Measurements from ENCODE around the gene KANSL1. TPM values are rescaled to one million over a fixed set of nuclear protein-coding genes. Genes with fewer than 3 reads are reported as not detected.

Gene KANSL1
- total and polyA plus RNA-seq, 5 donors from 2014 or later, result 9.1 to 295 (median 11.3) TPM

DNA sequence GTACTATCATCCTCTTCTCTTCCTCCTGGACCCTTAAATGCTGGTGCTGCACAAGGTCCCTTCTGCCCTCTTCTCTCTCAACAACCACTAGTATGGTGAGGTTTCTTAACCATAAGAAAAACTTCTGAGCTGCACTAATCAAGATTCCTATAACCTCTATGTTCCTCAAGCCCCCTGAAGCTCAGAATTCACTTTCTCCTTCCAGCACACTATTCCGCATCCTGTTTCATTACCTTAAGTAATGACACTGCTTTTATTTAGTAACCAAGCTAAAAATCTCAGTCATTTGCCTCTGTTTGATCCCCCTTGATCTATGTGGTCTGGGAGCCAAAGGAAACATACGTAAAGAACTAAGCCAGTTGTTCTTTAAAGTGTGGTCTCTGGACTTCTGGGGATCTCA lies 20.1 kb downstream of the KANSL1 start:
- Histone ChIP-seq H3K36me3 (ENCODE audit: control insufficient read depth, insufficient read depth, low read length) (peaks cover 42% of the 10 kb centered on the region), H3K4me3 (ENCODE audit: low read depth, low read length) (no peak overlapping the region), H3K27ac (ENCODE audit: insufficient read depth, low read length, poor library complexity, severe bottlenecking) (peak overlapping the region; percentile 47), H3K4me1 (ENCODE audit: control insufficient read depth, insufficient read depth, low read length, poor library complexity, severe bottlenecking) (peaks cover 63% of the 10 kb centered on the region), H3K9me3 (ENCODE audit: control insufficient read depth in 2 of 2, low read length in 2 of 2) (no peaks in the 10 kb centered on the region), H3K27me3 (ENCODE audit: control insufficient read depth, insufficient read depth, low read length) (no peaks in the 10 kb centered on the region)
- H3K4me3 Mint-ChIP-seq, result peak overlapping the region in 3 of 4 donors; percentile 14 to 25 (median 15)
- DNase-seq, result no peak
- no peaks in the 10 kb centered on the region for H3K9me3 Mint-ChIP-seq
- H3K36me3 Mint-ChIP-seq, result peaks cover 34% of the 10 kb centered on the region
- ATAC-seq (ENCODE audit: low read depth in 2 of 2), result no peak
- H3K4me1 Mint-ChIP-seq, result peaks cover 43 to 96% (median 80%) of the 10 kb centered on the region in 4 donors
- no peaks in the 10 kb centered on the region for H3K27me3 Mint-ChIP-seq
- peak overlapping the region; percentile 49 to 76 (median 66) for H3K27ac Mint-ChIP-seq

DNA sequence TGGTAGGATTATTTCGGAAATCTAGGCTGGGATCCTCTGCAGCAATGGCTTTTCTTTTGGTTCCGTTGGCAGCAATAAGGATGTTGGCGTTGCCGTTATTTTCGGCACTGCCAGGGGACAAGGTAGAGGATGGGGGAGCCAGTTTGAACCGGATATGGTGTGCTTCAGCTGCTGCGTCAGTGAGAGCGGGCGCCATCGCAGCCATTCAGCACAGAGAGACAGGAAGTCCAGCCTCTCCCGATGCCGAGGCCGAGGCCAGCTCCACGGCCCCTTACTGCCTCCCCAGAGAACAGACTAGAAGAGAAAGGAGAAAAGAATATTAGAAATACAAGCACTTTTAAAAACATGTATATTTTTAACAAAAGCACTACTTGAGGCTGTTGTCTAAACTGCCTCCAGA lies 21.3 kb downstream of the KANSL1 start:
- H3K4me3 Mint-ChIP-seq, result peak overlapping the region in 3 of 4 donors; percentile 35 to 72 (median 61)
- H3K36me3 ChIP-seq (ENCODE audit: control insufficient read depth, insufficient read depth, low read length), result peaks cover 47% of the 10 kb centered on the region
- no peaks in the 10 kb centered on the region for H3K9me3 Mint-ChIP-seq
- H3K4me3 ChIP-seq (ENCODE audit: low read depth, low read length), result no peak overlapping the region
- no peaks in the 10 kb centered on the region for H3K27me3 ChIP-seq (ENCODE audit: control insufficient read depth, insufficient read depth, low read length)
- peaks cover 62% of the 10 kb centered on the region for H3K4me1 ChIP-seq (ENCODE audit: control insufficient read depth, insufficient read depth, low read length, poor library complexity, severe bottlenecking)
- H3K4me1 Mint-ChIP-seq, result peaks cover 46 to 96% (median 81%) of the 10 kb centered on the region in 4 donors
- peaks cover 35% of the 10 kb centered on the region for H3K36me3 Mint-ChIP-seq
- ATAC-seq (ENCODE audit: low read depth in 2 of 2) (peak in 1 of 2 donors; percentile 51), DNase-seq (no peak)
- no peaks in the 10 kb centered on the region for H3K27me3 Mint-ChIP-seq
- peak overlapping the region; percentile 66 to 84 (median 82) for H3K27ac Mint-ChIP-seq
- no peaks in the 10 kb centered on the region for H3K9me3 ChIP-seq (ENCODE audit: control insufficient read depth in 2 of 2, low read length in 2 of 2)
- H3K27ac ChIP-seq (ENCODE audit: insufficient read depth, low read length, poor library complexity, severe bottlenecking), result no peak overlapping the region

DNA sequence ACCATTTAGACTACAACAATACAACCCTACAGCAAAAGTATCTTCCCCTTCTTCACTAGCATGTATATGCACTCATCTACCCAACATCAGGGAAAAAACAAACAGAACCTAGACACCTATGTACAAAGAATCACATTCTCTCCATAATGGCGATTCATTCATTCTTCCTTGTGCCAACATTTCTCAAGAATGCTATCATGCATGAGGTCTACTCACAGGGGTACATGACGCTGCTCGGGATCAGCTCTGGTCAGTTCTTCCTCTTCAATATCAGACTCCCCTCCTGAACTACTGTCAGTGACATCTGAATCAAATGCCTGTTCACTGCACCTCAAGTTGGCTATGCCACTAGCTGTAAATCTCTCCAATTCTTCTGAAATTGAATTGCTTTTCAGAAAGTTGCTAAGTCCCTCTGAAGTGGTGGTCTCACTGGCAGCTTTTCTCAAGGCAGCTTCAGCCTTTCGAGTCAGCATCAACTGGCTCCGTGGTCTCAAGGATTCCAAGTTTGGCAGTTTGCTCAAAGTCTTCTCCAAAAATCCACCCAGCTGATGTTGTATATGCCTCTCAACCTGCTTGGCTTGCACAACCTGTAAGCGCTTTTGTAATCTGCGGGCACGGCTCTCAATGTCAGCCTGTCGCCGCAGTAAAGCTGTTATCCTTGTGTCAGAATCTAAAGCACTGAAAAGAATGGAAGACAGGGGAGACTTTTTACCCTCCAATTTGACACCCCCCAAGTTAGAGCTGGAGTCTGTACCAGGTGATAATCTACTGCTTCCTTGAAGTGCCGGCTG lies 22.4 kb downstream of the KANSL1 start:
- Mint-ChIP-seq H3K27me3 (no peaks in the 10 kb centered on the region), H3K9me3 (no peaks in the 10 kb centered on the region), H3K4me1 (peaks cover 43 to 92% (median 77%) of the 10 kb centered on the region in 4 donors), H3K27ac (peak overlapping the region; percentile 11 to 66 (median 49)), H3K4me3 (peak overlapping the region in 3 of 4 donors; percentile 1 to 35 (median 24)), H3K36me3 (peaks cover 35% of the 10 kb centered on the region)
- Histone ChIP-seq H3K4me3 (ENCODE audit: low read depth, low read length) (peak overlapping the region; percentile 48), H3K27ac (ENCODE audit: insufficient read depth, low read length, poor library complexity, severe bottlenecking) (no peak overlapping the region), H3K4me1 (ENCODE audit: control insufficient read depth, insufficient read depth, low read length, poor library complexity, severe bottlenecking) (peaks cover 60% of the 10 kb centered on the region), H3K36me3 (ENCODE audit: control insufficient read depth, insufficient read depth, low read length) (peaks cover 47% of the 10 kb centered on the region), H3K9me3 (ENCODE audit: control insufficient read depth in 2 of 2, low read length in 2 of 2) (no peaks in the 10 kb centered on the region), H3K27me3 (ENCODE audit: control insufficient read depth, insufficient read depth, low read length) (no peaks in the 10 kb centered on the region)
- no peak for ATAC-seq (ENCODE audit: low read depth in 2 of 2)
- DNase-seq, result no peak

DNA sequence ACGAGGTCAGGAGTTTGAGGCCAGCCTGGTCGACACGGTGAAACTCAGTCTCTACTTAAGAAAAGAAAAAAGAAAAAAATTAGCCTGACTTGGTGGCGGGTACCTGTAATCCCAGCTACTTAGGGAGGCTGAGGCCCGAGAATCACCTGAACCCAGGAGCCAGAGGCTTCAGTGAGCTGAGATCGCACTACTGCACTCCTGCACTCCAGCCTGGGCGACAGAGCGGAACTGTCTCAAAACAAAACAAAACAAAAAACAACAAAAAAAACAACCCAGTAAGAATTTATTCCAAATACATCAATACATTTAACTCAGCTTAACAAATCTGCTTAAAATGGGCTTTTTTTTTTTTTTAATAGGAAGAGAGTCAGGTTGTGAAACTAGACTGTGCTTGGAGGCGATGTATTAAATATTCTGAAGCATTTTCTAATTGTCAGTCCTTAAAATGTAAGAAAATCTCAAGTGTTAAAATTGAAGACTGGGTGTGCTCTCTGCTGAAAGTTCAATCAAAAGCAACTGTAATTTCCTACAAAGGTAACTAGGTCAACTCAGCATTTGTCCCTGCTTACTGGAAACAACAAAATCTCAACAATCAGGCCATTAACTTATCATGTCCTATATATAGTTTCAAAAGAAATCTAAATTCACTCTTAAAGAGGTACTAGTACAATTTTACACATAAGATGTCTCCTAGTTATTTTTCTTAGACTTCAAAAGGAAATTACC lies 23.2 kb downstream of the KANSL1 start:
- DNase-seq (no peak), ATAC-seq (ENCODE audit: low read depth in 2 of 2) (no peak)
- Histone ChIP-seq H3K27ac (ENCODE audit: insufficient read depth, low read length, poor library complexity, severe bottlenecking) (no peak overlapping the region), H3K27me3 (ENCODE audit: control insufficient read depth, insufficient read depth, low read length) (no peaks in the 10 kb centered on the region), H3K4me1 (ENCODE audit: control insufficient read depth, insufficient read depth, low read length, poor library complexity, severe bottlenecking) (peaks cover 52% of the 10 kb centered on the region), H3K36me3 (ENCODE audit: control insufficient read depth, insufficient read depth, low read length) (peaks cover 47% of the 10 kb centered on the region), H3K9me3 (ENCODE audit: control insufficient read depth in 2 of 2, low read length in 2 of 2) (no peaks in the 10 kb centered on the region), H3K4me3 (ENCODE audit: low read depth, low read length) (peak overlapping the region; percentile 48)
- peaks cover 41 to 89% (median 73%) of the 10 kb centered on the region in 4 donors for H3K4me1 Mint-ChIP-seq
- no peaks in the 10 kb centered on the region for H3K9me3 Mint-ChIP-seq
- H3K27me3 Mint-ChIP-seq, result no peaks in the 10 kb centered on the region
- H3K4me3 Mint-ChIP-seq, result peak overlapping the region in 3 of 4 donors; percentile 1 to 35 (median 24)
- peak overlapping the region; percentile 32 to 57 (median 49) for H3K27ac Mint-ChIP-seq
- peaks cover 35% of the 10 kb centered on the region for H3K36me3 Mint-ChIP-seq

GRCh38 chr17:46167826-46168569 lies 25.2 kb downstream of the KANSL1 start:
- Histone ChIP-seq H3K27ac (ENCODE audit: insufficient read depth, low read length, poor library complexity, severe bottlenecking) (no peak overlapping the region), H3K27me3 (ENCODE audit: control insufficient read depth, insufficient read depth, low read length) (no peaks in the 10 kb centered on the region), H3K9me3 (ENCODE audit: control insufficient read depth in 2 of 2, low read length in 2 of 2) (no peaks in the 10 kb centered on the region), H3K36me3 (ENCODE audit: control insufficient read depth, insufficient read depth, low read length) (peaks cover 46% of the 10 kb centered on the region), H3K4me1 (ENCODE audit: control insufficient read depth, insufficient read depth, low read length, poor library complexity, severe bottlenecking) (peaks cover 64% of the 10 kb centered on the region), H3K4me3 (ENCODE audit: low read depth, low read length) (peak overlapping the region; percentile 21)
- DNase-seq (no peak), ATAC-seq (ENCODE audit: low read depth in 2 of 2) (no peak)
- Mint-ChIP-seq H3K9me3 (no peaks in the 10 kb centered on the region), H3K4me1 (peaks cover 44 to 89% (median 78%) of the 10 kb centered on the region in 4 donors), H3K36me3 (peaks cover 33% of the 10 kb centered on the region), H3K27ac (peak overlapping the region in 2 of 3 donors; percentile 31 to 77), H3K4me3 (peak overlapping the region in 3 of 4 donors; percentile 35 to 68 (median 52)), H3K27me3 (no peaks in the 10 kb centered on the region)

- Mint-ChIP-seq H3K36me3 (peaks cover 37% of the 10 kb centered on the region), H3K4me3 (peak overlapping the region in 1 of 4 donors; percentile 52), H3K9me3 (no peaks in the 10 kb centered on the region), H3K27me3 (no peaks in the 10 kb centered on the region), H3K4me1 (peaks cover 46 to 90% (median 81%) of the 10 kb centered on the region in 4 donors), H3K27ac (no peak overlapping the region)
- peaks cover 71% of the 10 kb centered on the region for H3K4me1 ChIP-seq (ENCODE audit: control insufficient read depth, insufficient read depth, low read length, poor library complexity, severe bottlenecking)
- H3K4me3 ChIP-seq (ENCODE audit: low read depth, low read length), result peak overlapping the region; percentile 21
- no peak for ATAC-seq (ENCODE audit: low read depth in 2 of 2)
- no peaks in the 10 kb centered on the region for H3K9me3 ChIP-seq (ENCODE audit: control insufficient read depth in 2 of 2, low read length in 2 of 2)
- DNase-seq, result no peak
- H3K36me3 ChIP-seq (ENCODE audit: control insufficient read depth, insufficient read depth, low read length), result peaks cover 42% of the 10 kb centered on the region
- no peak overlapping the region for H3K27ac ChIP-seq (ENCODE audit: insufficient read depth, low read length, poor library complexity, severe bottlenecking)
- H3K27me3 ChIP-seq (ENCODE audit: control insufficient read depth, insufficient read depth, low read length), result no peaks in the 10 kb centered on the region
These were observed 26.0 kb downstream of the KANSL1 start for GRCh38 chr17:46167267-46167666.

GRCh38 chr17:46166692-46167249 lies 26.5 kb downstream of the KANSL1 start:
- H3K27ac ChIP-seq (ENCODE audit: insufficient read depth, low read length, poor library complexity, severe bottlenecking), result no peak overlapping the region
- DNase-seq, result no peak
- H3K9me3 ChIP-seq (ENCODE audit: control insufficient read depth in 2 of 2, low read length in 2 of 2), result no peaks in the 10 kb centered on the region
- Mint-ChIP-seq H3K4me1 (peaks cover 51 to 90% (median 81%) of the 10 kb centered on the region in 4 donors), H3K9me3 (no peaks in the 10 kb centered on the region), H3K4me3 (peak overlapping the region in 2 of 4 donors; percentile 42 to 59), H3K27ac (peak overlapping the region in 2 of 3 donors; percentile 34 to 64), H3K27me3 (no peaks in the 10 kb centered on the region), H3K36me3 (peaks cover 37% of the 10 kb centered on the region)
- peaks cover 72% of the 10 kb centered on the region for H3K4me1 ChIP-seq (ENCODE audit: control insufficient read depth, insufficient read depth, low read length, poor library complexity, severe bottlenecking)
- no peak for ATAC-seq (ENCODE audit: low read depth in 2 of 2)
- peaks cover 37% of the 10 kb centered on the region for H3K36me3 ChIP-seq (ENCODE audit: control insufficient read depth, insufficient read depth, low read length)
- H3K4me3 ChIP-seq (ENCODE audit: low read depth, low read length), result no peak overlapping the region
- no peaks in the 10 kb centered on the region for H3K27me3 ChIP-seq (ENCODE audit: control insufficient read depth, insufficient read depth, low read length)

Measured in CD4-positive, CD25-positive, alpha-beta regulatory T cell (primary cell).